Measurements from ENCODE around the gene SLC5A1.

- TF ChIP-seq TAF1 (IDR thresholded peaks at IDR 0.05; ENCODE audit: low read depth) = no peak
- no peak for TF ChIP-seq SMC3 (conservative IDR thresholded peaks at IDR 0.05; ENCODE audit: poor library complexity)
- no peak for TF ChIP-seq EZH2 (IDR thresholded peaks at IDR 0.05; ENCODE audit: borderline replicate concordance, insufficient read depth, low read length, poor library complexity, severe bottlenecking)
- TF ChIP-seq, protein P1, sequence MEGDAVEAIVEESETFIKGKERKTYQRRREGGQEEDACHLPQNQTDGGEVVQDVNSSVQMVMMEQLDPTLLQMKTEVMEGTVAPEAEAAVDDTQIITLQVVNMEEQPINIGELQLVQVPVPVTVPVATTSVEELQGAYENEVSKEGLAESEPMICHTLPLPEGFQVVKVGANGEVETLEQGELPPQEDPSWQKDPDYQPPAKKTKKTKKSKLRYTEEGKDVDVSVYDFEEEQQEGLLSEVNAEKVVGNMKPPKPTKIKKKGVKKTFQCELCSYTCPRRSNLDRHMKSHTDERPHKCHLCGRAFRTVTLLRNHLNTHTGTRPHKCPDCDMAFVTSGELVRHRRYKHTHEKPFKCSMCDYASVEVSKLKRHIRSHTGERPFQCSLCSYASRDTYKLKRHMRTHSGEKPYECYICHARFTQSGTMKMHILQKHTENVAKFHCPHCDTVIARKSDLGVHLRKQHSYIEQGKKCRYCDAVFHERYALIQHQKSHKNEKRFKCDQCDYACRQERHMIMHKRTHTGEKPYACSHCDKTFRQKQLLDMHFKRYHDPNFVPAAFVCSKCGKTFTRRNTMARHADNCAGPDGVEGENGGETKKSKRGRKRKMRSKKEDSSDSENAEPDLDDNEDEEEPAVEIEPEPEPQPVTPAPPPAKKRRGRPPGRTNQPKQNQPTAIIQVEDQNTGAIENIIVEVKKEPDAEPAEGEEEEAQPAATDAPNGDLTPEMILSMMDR (IDR thresholded peaks at IDR 0.05; ENCODE audit: poor library complexity, severe bottlenecking) = no peak
- TF ChIP-seq POLR2AphosphoS5 (IDR thresholded peaks at IDR 0.05) = no peak
Measured at GRCh38 chr22:32048069-32048468, 5.0 kb downstream of the SLC5A1 start.

All from neural cell (in vitro differentiated cells).